Endothelial cell of umbilical vein (primary cell): Measurements from ENCODE around the gene RTN4RL1. TPM values are rescaled to one million over a fixed set of nuclear protein-coding genes. Genes with fewer than 3 reads are reported as not detected.

Experiments used
- BruUV-seq: library from RNA; stranded (reverse); fragments of 400-500 nt; replicated peaks from 2 replicates; lab custom pipeline; 2021; lab: Mats Ljungman, UMichigan
- CTCF ChIA-PET: fragments of 300-600, 350-600 bp; sonication (Branson Sonifier 250); formaldehyde crosslinking; loops from one replicate; lab custom pipeline; 2021; ENCODE audit warnings: antibody characterized with exemption, inconsistent platforms; lab: Charles Lee
- POLR2A ChIA-PET: fragments of 300-600, 350-600 bp; sonication (Branson Sonifier 250); formaldehyde crosslinking; loops from one replicate; lab custom pipeline; 2021; ENCODE audit warnings: antibody characterized with exemption, inconsistent platforms; lab: Charles Lee
- DNase-seq: peaks from one replicate; pipeline ENCODE4 v3.0.0-alpha.2; 2011; ENCODE audit warnings: low read depth, low spot score
- FAIRE-seq: peaks from 2 replicates; lab custom pipeline; 2011; peaks lifted over from hg19 to GRCh38; lab: Jason Lieb, UNC
- H2AFZ ChIP-seq: 2 replicates; pipeline ENCODE4 v1.6.0; 2012; ENCODE audit warnings: low read depth, low read length, control low read depth, inconsistent platforms
- H3K27ac ChIP-seq: 2 replicates; pipeline ENCODE4 v1.5.1; 2011; ENCODE audit warnings: low read depth, mild to moderate bottlenecking, control low read depth, low read length, moderate library complexity; ENCODE audit not compliant: insufficient read depth
- H3K27me3 ChIP-seq, 2 experiments: 2 replicates each; pipeline versions ENCODE4 v1.6.0 to v1.6.1; 2011; ENCODE audit warnings: low read length in 2 of 2, mixed read lengths in 1 of 2; ENCODE audit not compliant: control insufficient read depth in 2 of 2, insufficient read depth in 2 of 2
- H3K36me3 ChIP-seq, 2 experiments: 2 replicates in 1 of 2; 3 replicates in 1 of 2; pipeline ENCODE4 v1.5.1; 2011; ENCODE audit warnings: low read length in 2 of 2, mild to moderate bottlenecking in 1 of 2, moderate library complexity in 1 of 2; ENCODE audit not compliant: control insufficient read depth in 2 of 2, insufficient read depth in 2 of 2; ENCODE audit errors: extremely low read depth in 1 of 2
- H3K4me1 ChIP-seq: 3 replicates; pipeline ENCODE4 v1.5.1; 2011; ENCODE audit warnings: mild to moderate bottlenecking, low read length; ENCODE audit not compliant: control insufficient read depth, insufficient read depth; ENCODE audit errors: extremely low read depth
- H3K4me2 ChIP-seq: 2 replicates; pipeline ENCODE4 v1.6.1; 2011; ENCODE audit warnings: low read length, control low read depth, mixed read lengths; ENCODE audit not compliant: insufficient read depth
- H3K4me3 ChIP-seq, 3 experiments: fragments of 200-600 bp in 1 of 3; sonication (generic), shearing (Covaris generic) in 1 of 3; replicated peaks in 1 of 3; 2 replicates each; pipeline ENCODE4 v1.5.1; 2011 to 2016; ENCODE audit warnings: control low read depth in 3 of 3, low read length in 3 of 3, mild to moderate bottlenecking in 2 of 3, inconsistent platforms in 1 of 3, low read depth in 1 of 3, moderate library complexity in 1 of 3; ENCODE audit not compliant: insufficient read depth in 1 of 3
- H3K79me2 ChIP-seq: 2 replicates; pipeline ENCODE4 v1.6.0; 2012; ENCODE audit warnings: low read length, inconsistent platforms; ENCODE audit not compliant: control insufficient read depth, insufficient read depth
- H3K9ac ChIP-seq: replicated peaks from 2 replicates; pipeline ENCODE3; 2011; ENCODE audit warnings: low read length, control low read depth; ENCODE audit not compliant: insufficient read depth; ENCODE audit errors: extremely low read depth
- H3K9me1 ChIP-seq: replicated peaks from 3 replicates; pipeline ENCODE4 v1.6.0; 2011; ENCODE audit warnings: mild to moderate bottlenecking, low read length; ENCODE audit not compliant: control insufficient read depth, insufficient read depth; ENCODE audit errors: extremely low read depth
- H3K9me3 ChIP-seq: replicated peaks from 2 replicates; pipeline ENCODE4 v1.5.1; 2012; ENCODE audit warnings: low read length, inconsistent platforms; ENCODE audit not compliant: control insufficient read depth, insufficient read depth
- H4K20me1 ChIP-seq: replicated peaks from 2 replicates; pipeline ENCODE3; 2011; ENCODE audit warnings: mild to moderate bottlenecking, low read length; ENCODE audit not compliant: control insufficient read depth, insufficient read depth; ENCODE audit errors: extremely low read depth
- CTCF ChIP-seq, 2 donors: IDR thresholded peaks; 1 replicate in 1 of 2; 2 replicates in 1 of 2; pipeline ENCODE4 v1.5.1; 2011; ENCODE audit warnings: low read length in 2 of 2, mild to moderate bottlenecking in 2 of 2, moderate library complexity in 2 of 2, control low read depth in 1 of 2, inconsistent platforms in 1 of 2, low read depth in 1 of 2; ENCODE audit not compliant: insufficient read depth in 1 of 2; ENCODE audit errors: extremely low read depth in 1 of 2
- EZH2 ChIP-seq: IDR thresholded peaks from 2 replicates; pipeline ENCODE4 v1.6.1; 2012; ENCODE audit warnings: borderline replicate concordance, low read depth, mild to moderate bottlenecking, moderate library complexity, low read length, inconsistent platforms; ENCODE audit not compliant: severe bottlenecking
- FOS ChIP-seq: IDR thresholded peaks from 2 replicates; pipeline ENCODE4 v1.6.1; 2011; ENCODE audit warnings: mild to moderate bottlenecking, low read length, moderate library complexity, borderline replicate concordance; ENCODE audit not compliant: insufficient read depth
- GATA2 ChIP-seq: IDR thresholded peaks from 2 replicates; pipeline ENCODE4 v1.7.0; 2011; ENCODE audit warnings: low read depth, mild to moderate bottlenecking, moderate library complexity, mixed read lengths, low read length; ENCODE audit not compliant: insufficient read length, insufficient read depth
- JUN ChIP-seq: IDR thresholded peaks from 2 replicates; pipeline ENCODE4 v1.6.1; 2011; ENCODE audit warnings: borderline replicate concordance, low read depth; ENCODE audit not compliant: insufficient read length, insufficient read depth
- MYC ChIP-seq: IDR thresholded peaks from one replicate; pipeline ENCODE4 v1.6.1; 2011; ENCODE audit warnings: mild to moderate bottlenecking, low read depth, low read length
- POLR2A ChIP-seq: IDR thresholded peaks from 2 replicates; pipeline ENCODE4 v1.6.1; 2012; ENCODE audit warnings: low read depth, mild to moderate bottlenecking, control low read depth, low read length
- POLR2AphosphoS5 ChIP-seq: IDR thresholded peaks from 2 replicates; pipeline ENCODE4 v1.6.1; 2012; ENCODE audit warnings: low read depth, mild to moderate bottlenecking, control low read depth, low read length, moderate library complexity; ENCODE audit not compliant: insufficient read depth
- dilution Hi-C: fragments of 300-500 bp; cut with MboI; formaldehyde crosslinking; loops from one replicate; pipeline ENCODE4 v1.15.0; 2019; ENCODE audit warnings: low sequenced_read_pairs; ENCODE audit not compliant: extremely low pct_ligation_motif_present
- intact Hi-C: fragments of 100-400 bp; cut with micrococcal nuclease; formaldehyde crosslinking; loops from one replicate; pipeline ENCODE4 v1.10.0; 2022
- polyA plus RNA-seq, 4 experiments: library from polyadenylated mRNA; depleted of rRNA in 3 of 4; stranded (reverse) in 3 of 4; unstranded in 1 of 4; fragments of >200 nt; gene quantifications; 2 replicates each; pipeline versions ENCODE4 v1.2.1 to v1.2.3, GENCODE V29; 2011 to 2012; ENCODE audit warnings: missing spikeins in 1 of 4
- total RNA-seq: library from RNA; stranded (reverse); gene quantifications from 2 replicates; pipeline ENCODE4 v1.2.3, GENCODE V29; 2021
- TF ChIP-seq, protein P1 (sequence below): IDR thresholded peaks from 2 replicates; pipeline ENCODE4 v1.6.1; 2011; ENCODE audit not compliant: insufficient read depth, insufficient read length

RTN4RL1 gene
- total and polyA plus RNA-seq, 2 donors (not counting 3 experiments of a cell fraction or from before 2014, with no cell fraction given) = 0.04 TPM; not detected in 1

GRCh38 chr17:1940810-1941185 is 84.3 kb downstream of the RTN4RL1 start:
- no peak for TF ChIP-seq GATA2
- TF ChIP-seq CTCF (IDR thresholded peaks at IDR 0.05; ENCODE audit: extremely low read depth in 1 of 2, insufficient read depth in 1 of 2, low read depth in 1 of 2, low read length in 2 of 2) = no peak
- TF ChIP-seq JUN = no peak
- no peak for TF ChIP-seq FOS
- no peak for TF ChIP-seq POLR2A
- TF ChIP-seq EZH2 = no peak
- TF ChIP-seq, protein P1, sequence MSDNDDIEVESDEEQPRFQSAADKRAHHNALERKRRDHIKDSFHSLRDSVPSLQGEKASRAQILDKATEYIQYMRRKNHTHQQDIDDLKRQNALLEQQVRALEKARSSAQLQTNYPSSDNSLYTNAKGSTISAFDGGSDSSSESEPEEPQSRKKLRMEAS = no peak
- TF ChIP-seq POLR2AphosphoS5 = no peak
- no peak for TF ChIP-seq MYC
- dilution Hi-C loops (no loop called here), intact Hi-C loops (no loop called here)
- no peaks in the 10 kb centered on the region for H3K4me1 ChIP-seq
- BruUV-seq = no TSS peak
- FAIRE-seq (no peak), DNase-seq (no peak)
- CTCF ChIA-PET = interaction anchor here (1.8 kb wide), 1 partner anchor 32 kb away, joined by 8 read pairs; no protein-coding TSS in a partner anchor
- no peaks in the 10 kb centered on the region for H3K79me2 ChIP-seq
- no peak overlapping the region for H3K4me2 ChIP-seq
- no peaks in the 10 kb centered on the region for H3K9me3 ChIP-seq
- H4K20me1 ChIP-seq = no peaks in the 10 kb centered on the region
- no peak overlapping the region for H3K9ac ChIP-seq
- no peaks in the 10 kb centered on the region for H3K27me3 ChIP-seq
- H3K27ac ChIP-seq = no peak overlapping the region
- no peaks in the 10 kb centered on the region for H3K36me3 ChIP-seq
- H3K4me3 ChIP-seq = no peak overlapping the region
- H3K9me1 ChIP-seq = no peaks in the 10 kb centered on the region
- no peak overlapping the region for H2AFZ ChIP-seq
- POLR2A ChIA-PET = no interaction called here
